Esophagus muscularis mucosa (tissue), 3 donors: ENCODE measurements around the gene C14orf180.

Experiments used
- CTCF ChIP-seq, 3 experiments: fragments of 200-600 bp in 2 of 3; fragments of 450-650 bp in 1 of 3; sonication (generic) in 2 of 3; IDR thresholded peaks; one replicate each; pipeline ENCODE4 v1.5.1; 2017 to 2019; ENCODE audit warnings: antibody characterized with exemption in 3 of 3, mild to moderate bottlenecking in 2 of 3, moderate library complexity in 1 of 3
- POLR2A ChIP-seq: fragments of 450-650 bp; IDR thresholded peaks from one replicate; pipeline ENCODE4 v1.6.1; 2017; ENCODE audit warnings: antibody characterized with exemption, moderate library complexity, mild to moderate bottlenecking, low read depth

- no peak for TF ChIP-seq POLR2A
- no peak for TF ChIP-seq CTCF (IDR thresholded peaks at IDR 0.05)
Measured at GRCh38 chr14:104635717-104636116, 56.2 kb downstream of the C14orf180 start.
